NK-92 (cell line): Measurements from ENCODE around the gene SMIM24.

Experiments
- DNase-seq: peaks from one replicate; lab custom pipeline; 2025; ENCODE audit not compliant: unreplicated experiment; lab: John Stamatoyannopoulos, UW

The SMIM24 gene

GRCh38 chr19:3499738-3500428 lies 19.6 kb upstream of the SMIM24 start:
- no peak for DNase-seq

- no peak for DNase-seq
Measured at GRCh38 chr19:3497757-3498520, 17.6 kb upstream of the SMIM24 start.

GRCh38 chr19:3496392-3497273 lies 16.3 kb upstream of the SMIM24 start:
- no peak for DNase-seq

GRCh38 chr19:3494559-3494958 lies 14.2 kb upstream of the SMIM24 start:
- no peak for DNase-seq

- no peak for DNase-seq
Measured at GRCh38 chr19:3494051-3494450, 13.7 kb upstream of the SMIM24 start.

GRCh38 chr19:3493651-3494050 lies 13.3 kb upstream of the SMIM24 start:
- DNase-seq: no peak

GRCh38 chr19:3492919-3493318 lies 12.6 kb upstream of the SMIM24 start:
- DNase-seq: no peak

- DNase-seq: no peak
Measured at GRCh38 chr19:3492131-3492839, 12.0 kb upstream of the SMIM24 start.

GRCh38 chr19:3491396-3492119 lies 11.2 kb upstream of the SMIM24 start:
- DNase-seq: no peak

GRCh38 chr19:3483226-3483628 lies 2.9 kb upstream of the SMIM24 start, which contains the start of gene SMIM44:
Gene SMIM44 (minus strand): TSS chr19:3483441. CDS start chr19:3483403, 38 bp downstream.
- DNase-seq: no peak

GRCh38 chr19:3482507-3483225 lies 2.3 kb upstream of the SMIM24 start:
- DNase-seq: no peak

GRCh38 chr19:3481241-3482090 lies 1.1 kb upstream of the SMIM24 start:
- no peak for DNase-seq

- no peak for DNase-seq
Measured at GRCh38 chr19:3479834-3480215, 500 bp downstream of the SMIM24 start.

GRCh38 chr19:3479177-3479833 lies 1.0 kb downstream of the SMIM24 start:
- DNase-seq: no peak

GRCh38 chr19:3478409-3479176 lies 1.7 kb downstream of the SMIM24 start:
- no peak for DNase-seq

GRCh38 chr19:3477951-3478350 lies 2.4 kb downstream of the SMIM24 start:
- DNase-seq: no peak

GRCh38 chr19:3477506-3477905 lies 2.8 kb downstream of the SMIM24 start:
- no peak for DNase-seq
